GM18951 (cell line): Measurements from ENCODE around the gene GPSM3.

Source experiments
- POLR2A ChIP-seq: IDR thresholded peaks from 4 replicates; pipeline ENCODE4 v1.6.1; 2011; ENCODE audit warnings: mild to moderate bottlenecking; ENCODE audit not compliant: insufficient read length, insufficient read depth; ENCODE audit errors: extremely low read depth
- in situ Hi-C: fragments of 300-500 bp; cut with MboI; formaldehyde crosslinking; loops from one replicate; pipeline ENCODE4 v1.12.0; 2022; ENCODE audit warnings: low sequenced_read_pairs, mixed read lengths, inconsistent platforms; ENCODE audit not compliant: unreplicated experiment

Gene GPSM3

DNA sequence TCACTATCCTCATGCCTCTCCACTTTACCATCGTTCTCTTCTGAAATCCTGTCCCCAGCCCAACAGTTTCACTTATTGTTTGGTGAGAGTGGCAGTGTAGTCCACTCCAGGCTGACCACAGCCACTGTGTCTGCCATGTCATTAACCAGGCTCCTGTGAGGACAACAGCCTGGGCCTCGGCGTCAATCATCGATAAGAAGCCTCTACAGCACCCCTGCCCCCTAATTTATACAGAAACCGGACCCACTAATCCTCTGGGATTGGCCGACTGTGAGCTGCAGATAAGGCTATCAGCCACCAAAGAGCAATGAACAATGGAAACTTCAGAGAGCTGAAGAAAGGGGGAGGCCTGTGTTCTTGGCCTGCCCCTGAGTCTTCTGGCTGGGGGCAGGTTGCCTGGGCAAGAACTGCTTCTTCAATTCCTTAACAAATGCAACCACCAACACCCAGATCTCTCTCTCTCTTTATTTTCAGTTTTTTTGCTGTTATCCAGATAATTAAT lies 24.6 kb downstream of the GPSM3 start:
- in situ Hi-C loops, result no loop called here
- no peak for TF ChIP-seq POLR2A

DNA sequence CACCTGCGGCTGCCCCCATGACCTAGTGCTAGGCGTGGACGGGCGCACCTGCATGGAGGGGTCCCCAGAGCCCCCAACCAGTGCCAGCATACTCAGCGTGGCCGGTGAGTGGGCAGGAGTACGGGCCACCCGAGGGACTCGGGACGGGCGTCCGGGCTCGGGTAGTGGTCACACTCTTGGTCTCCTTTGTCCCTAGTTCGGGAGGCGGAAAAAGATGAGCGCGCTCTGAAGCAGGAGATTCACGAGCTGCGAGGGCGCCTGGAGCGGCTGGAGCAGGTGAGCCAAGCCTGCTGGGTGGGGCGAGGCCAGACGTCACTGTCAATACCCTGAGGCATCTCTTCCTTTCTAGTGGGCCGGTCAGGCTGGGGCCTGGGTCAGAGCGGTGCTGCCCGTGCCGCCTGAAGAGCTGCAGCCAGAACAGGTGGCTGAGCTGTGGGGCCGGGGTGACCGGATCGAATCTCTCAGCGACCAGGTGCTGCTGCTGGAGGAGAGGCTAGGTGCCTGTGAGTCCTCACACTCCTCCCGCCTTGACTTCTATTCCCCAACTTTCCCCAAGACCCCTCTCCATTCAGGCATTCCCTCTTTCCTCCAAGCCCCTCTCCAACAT lies 25.2 kb downstream of the GPSM3 start:
- in situ Hi-C loops, result no loop called here
- no peak for TF ChIP-seq POLR2A

DNA sequence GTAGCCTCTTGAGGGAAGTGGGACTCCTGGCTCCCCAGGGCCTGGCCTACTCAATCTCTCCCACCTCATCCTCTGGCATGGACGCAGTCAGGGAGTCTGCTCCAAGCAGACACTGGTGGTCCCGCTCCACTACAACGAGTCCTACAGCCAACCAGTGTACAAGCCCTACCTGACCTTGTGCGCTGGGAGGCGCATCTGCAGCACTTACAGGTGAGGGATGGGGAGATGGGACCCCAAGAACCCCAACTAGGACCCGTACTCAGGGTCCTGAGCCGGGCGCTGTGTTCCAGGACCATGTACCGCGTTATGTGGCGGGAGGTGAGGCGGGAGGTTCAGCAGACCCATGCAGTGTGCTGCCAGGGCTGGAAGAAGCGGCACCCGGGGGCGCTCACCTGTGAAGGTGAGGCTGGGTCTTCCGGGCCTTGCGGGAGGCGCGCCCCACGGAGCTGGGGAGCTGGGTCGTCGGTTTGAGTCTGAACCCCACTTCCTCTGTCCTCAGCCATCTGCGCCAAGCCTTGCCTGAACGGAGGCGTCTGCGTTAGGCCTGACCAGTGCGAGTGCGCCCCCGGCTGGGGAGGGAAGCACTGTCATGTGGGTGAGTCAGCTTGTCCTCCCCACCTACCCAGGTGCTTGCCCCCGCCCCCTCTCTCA lies 25.9 kb downstream of the GPSM3 start:
- no peak for TF ChIP-seq POLR2A
- in situ Hi-C loops, result no loop called here

DNA sequence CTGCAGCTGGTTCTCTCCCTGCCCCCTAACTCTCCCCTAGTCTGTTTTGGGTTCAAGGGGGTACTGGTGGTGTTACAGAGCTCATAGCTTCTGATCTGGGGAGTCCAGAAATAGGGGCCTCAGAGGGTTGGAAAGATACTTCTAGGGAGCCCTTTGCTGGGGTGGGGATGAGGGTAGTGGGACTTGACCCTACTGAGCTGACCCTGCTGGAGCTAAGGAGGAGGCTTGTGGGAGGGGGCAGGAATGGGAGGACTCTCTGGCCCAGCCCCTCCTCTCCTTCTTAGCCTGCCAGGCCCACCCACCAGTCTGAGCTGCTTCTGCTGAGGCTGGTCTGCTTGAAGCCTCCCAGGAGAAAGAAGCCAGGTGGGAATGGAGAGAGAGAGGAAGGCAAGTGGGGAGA lies 28.1 kb downstream of the GPSM3 start, which contains the start of gene EGFL8:
Gene EGFL8 (plus strand): TSS at position 301 of the 400 bp plus-strand sequence. CDS start 1,571 bp downstream, outside the sequence.
- in situ Hi-C loops, result no loop called here
- TF ChIP-seq POLR2A, result no peak

DNA sequence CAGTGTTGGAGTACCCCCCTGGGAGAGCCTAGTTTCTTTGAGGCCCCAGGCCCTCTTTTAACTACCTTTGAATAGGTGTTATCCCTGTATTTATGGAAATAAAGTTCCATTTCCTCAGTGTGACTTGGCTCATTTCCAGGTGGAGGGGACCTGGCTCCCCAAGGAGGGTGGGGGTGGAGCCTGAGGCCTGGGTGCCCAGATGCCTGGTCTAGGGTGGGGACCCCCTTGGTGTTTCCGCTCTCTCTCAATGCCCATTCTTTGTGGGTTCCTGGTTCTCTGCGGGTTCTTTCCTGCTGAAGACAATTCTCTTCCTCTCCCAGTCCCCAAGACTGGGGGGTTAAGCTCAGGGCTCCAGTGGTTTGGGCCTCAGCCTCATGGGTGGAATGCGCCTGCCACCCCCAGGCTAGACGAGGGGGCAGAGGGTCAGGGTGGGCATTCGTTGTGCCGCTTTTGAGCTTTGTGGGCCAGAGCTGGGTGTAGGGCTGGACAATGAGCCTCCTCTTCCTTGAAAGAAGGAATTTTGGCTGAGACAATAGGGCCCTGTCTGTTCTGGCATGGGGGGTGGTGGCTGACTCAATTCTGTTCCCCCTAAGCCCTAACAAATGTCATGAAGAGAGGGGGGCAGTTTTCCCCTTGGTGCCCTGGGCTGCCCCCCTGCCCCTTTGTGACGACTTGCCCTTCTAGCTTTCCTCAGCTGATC lies 28.7 kb downstream of the GPSM3 start:
- in situ Hi-C loops, result no loop called here
- no peak for TF ChIP-seq POLR2A

DNA sequence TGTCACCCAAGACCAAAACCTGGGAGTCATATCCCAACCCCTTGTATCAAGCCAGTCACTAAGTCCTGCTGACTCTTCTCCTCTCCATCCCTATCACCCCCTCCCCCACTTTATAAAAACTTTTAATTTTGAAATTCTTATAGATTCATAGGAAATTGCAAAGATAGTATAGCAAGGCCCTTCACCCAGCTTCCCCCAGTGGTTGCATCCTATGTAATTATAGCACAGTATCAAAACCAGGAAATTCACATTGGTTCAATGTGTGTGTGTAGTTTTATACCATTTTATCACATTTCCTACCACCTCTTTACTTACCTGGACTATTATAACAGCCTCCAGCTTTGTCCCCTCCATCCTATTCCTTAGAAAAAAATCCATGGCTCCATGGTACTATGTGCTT lies 34.4 kb downstream of the GPSM3 start:
- in situ Hi-C loops, result no loop called here
- no peak for TF ChIP-seq POLR2A

DNA sequence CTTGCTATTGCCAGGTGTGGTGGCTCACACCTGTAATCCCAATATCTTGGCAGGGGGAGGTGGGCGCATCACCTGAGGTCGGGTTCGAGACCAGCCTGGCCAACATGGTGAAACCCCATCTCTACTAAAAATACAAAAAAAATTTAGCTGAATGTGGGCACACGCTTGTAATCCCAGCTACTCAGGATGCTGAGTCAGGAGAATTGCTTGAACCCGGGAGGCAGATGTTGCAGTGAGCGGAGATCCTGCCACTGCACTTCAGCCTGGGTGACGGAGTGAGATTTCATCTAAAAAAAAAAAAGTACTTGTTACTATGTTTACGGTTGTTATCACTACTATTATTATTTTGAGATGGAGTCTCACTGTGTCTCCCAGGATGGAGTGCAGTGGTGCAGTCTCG lies 35.6 kb downstream of the GPSM3 start:
- in situ Hi-C loops, result no loop called here
- no peak for TF ChIP-seq POLR2A

DNA sequence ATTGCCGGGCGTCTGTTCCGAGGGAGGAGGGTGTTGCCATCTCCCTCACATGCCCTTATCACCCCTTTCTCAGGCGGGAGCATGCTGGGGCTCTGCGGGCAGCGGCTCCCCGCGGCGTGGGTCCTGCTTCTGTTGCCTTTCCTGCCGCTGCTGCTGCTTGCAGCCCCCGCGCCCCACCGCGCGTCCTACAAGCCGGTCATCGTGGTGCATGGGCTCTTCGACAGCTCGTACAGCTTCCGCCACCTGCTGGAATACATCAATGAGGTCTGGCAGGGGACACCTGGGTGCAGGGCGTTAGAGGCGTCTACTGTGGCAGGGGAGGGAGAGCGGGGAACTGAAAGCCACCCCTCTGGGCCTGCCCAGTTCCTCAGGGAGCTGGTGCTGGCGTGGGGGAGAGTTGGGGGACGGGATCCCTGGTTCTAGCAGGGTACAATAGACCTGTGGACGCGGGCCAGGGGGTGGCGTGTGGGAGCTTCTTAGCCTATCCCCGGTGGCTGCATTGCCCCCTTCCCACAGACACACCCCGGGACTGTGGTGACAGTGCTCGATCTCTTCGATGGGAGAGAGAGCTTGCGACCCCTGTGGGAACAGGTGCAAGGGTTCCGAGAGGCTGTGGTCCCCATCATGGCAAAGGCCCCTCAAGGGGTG lies 37.8 kb downstream of the GPSM3 start:
- no peak for TF ChIP-seq POLR2A
- in situ Hi-C loops, result no loop called here

DNA sequence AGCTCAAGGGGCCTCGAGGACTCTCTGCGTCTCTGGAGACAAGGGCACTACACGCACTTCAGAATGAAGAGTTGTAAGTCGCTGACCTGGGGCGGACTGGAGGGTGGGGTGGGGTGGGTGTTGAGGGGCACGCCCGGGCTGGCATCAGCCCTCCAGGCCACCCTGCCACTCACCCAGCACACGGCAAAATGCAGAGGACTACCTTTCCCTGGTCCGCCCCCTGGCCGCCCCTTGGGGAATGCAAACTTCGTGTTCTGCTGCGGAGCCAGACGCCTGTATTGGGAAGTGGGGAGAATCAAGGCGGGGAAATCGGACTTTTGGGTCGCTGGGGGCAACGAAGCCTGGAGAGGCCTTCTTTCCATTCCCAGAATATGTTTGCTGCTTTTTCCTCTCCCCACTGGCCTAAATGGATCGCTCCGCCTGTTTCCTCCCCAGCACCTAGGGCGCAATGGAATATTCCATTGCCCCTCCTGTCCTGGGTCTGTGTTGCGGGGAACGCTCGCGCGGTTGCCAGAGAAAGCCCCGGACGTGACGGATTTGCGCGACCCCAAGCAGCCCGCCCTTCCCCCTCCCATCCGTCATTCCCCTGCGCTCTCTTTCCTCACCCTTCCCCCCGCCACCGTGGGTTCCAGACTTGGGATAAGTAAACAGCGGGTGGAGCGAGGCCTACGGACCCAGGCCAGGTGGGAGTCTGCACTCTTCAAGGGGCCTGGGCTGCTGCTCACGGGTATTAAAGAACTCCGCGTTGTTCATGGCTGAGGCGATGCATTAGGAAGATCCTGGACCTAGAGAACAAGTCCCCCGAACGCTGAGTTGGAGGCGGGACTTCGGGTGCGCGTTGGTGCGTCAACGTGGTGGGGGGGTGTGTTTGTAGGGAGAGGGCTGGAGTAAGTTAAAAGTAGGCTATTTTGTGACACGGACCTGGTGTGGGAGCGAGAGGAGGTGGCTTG lies 38.6 kb downstream of the GPSM3 start, which contains the start of gene PPT2:
Gene PPT2 (plus strand): TSS at position 578 of the 950 bp plus-strand sequence. CDS start 454 bp downstream, outside the sequence.
- in situ Hi-C loops, result no loop called here
- no peak for TF ChIP-seq POLR2A

DNA sequence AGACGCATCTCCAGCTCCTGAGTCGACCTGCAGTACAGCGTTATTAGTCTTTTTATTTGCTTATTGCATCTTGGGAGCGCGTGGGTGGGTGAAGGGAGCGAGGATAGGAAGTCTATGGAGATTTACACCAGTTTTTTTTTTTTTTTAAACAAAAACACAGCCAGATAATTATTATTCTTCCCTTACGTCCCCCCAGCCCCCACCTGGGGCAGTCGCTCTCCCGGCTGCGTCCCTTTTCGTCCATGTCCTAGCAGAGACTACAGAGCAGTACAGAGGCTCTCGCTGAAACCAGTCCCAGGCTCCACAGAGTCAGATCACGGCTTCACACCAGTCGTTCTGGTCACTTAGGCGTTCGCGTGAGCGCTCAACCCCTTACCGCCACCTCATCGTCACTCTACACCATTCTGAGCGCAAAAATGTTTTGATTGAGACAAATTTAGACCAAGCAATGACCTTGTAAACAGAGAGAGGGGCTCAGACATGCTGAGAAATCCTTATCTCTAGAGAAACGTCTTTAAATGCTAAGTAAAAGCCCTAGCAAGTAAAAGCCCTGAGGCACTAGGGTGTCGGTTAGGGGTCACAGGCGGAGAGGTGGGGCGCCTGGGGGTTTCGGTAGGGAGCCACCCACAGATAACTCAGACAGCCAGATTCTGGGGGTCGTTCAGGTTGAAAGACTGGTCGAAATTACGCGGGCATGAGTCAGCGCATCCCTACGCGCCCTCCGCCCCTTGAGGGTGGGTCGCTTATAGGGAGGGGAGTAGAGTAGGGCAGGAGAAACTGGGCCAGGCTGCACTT lies 39.5 kb downstream of the GPSM3 start:
- in situ Hi-C loops, result no loop called here
- TF ChIP-seq POLR2A, result no peak
